Keratinocyte (primary cell): ENCODE measurements around the gene RBM44. TPM values are rescaled to one million over a fixed set of nuclear protein-coding genes. Genes with fewer than 3 reads are reported as not detected.

Source experiments
- DNase-seq: peaks from one replicate; pipeline ENCODE4 v3.0.0-alpha.2; 2011; ENCODE audit warnings: low read depth, missing footprints, low spot score
- FAIRE-seq: peaks from 2 replicates; lab custom pipeline; 2011; peaks lifted over from hg19 to GRCh38; lab: Jason Lieb, UNC
- H2AFZ ChIP-seq: 2 replicates; pipeline ENCODE4 v1.6.0; 2012; ENCODE audit warnings: low read length, control low read depth, inconsistent platforms; ENCODE audit not compliant: control insufficient read depth
- H3K27ac ChIP-seq: 2 replicates; pipeline ENCODE4 v1.5.1; 2011; ENCODE audit warnings: low read length; ENCODE audit not compliant: control insufficient read depth, insufficient read depth
- H3K27me3 ChIP-seq: 3 replicates; pipeline ENCODE4 v1.6.0; 2011; ENCODE audit warnings: low read length; ENCODE audit not compliant: control insufficient read depth, insufficient read depth; ENCODE audit errors: extremely low read depth
- H3K36me3 ChIP-seq, 2 experiments: 2 replicates in 1 of 2; 3 replicates in 1 of 2; pipeline ENCODE4 v1.5.1; 2011; ENCODE audit warnings: low read length in 2 of 2, mild to moderate bottlenecking in 1 of 2; ENCODE audit not compliant: control insufficient read depth in 2 of 2, insufficient read depth in 2 of 2; ENCODE audit errors: extremely low read depth in 1 of 2
- H3K4me1 ChIP-seq: 3 replicates; pipeline ENCODE4 v1.5.1; 2011; ENCODE audit warnings: low read length; ENCODE audit not compliant: control insufficient read depth, insufficient read depth; ENCODE audit errors: extremely low read depth
- H3K4me2 ChIP-seq: 3 replicates; pipeline ENCODE4 v1.6.0; 2011; ENCODE audit warnings: low read depth, low read length; ENCODE audit not compliant: control insufficient read depth, insufficient read depth; ENCODE audit errors: extremely low read depth
- H3K4me3 ChIP-seq, 3 experiments: fragments of 200-600 bp in 1 of 3; sonication (generic) in 1 of 3; 2 replicates in 2 of 3; 3 replicates in 1 of 3; pipeline ENCODE4 v1.5.1; 2011 to 2016; ENCODE audit warnings: low read length in 3 of 3, mild to moderate bottlenecking in 3 of 3, control low read depth in 2 of 3, inconsistent platforms in 1 of 3, low read depth in 1 of 3, mixed read lengths in 1 of 3, mixed run types in 1 of 3, moderate library complexity in 1 of 3; ENCODE audit not compliant: control insufficient read depth in 2 of 3, insufficient read depth in 2 of 3; ENCODE audit errors: extremely low read depth in 1 of 3
- H3K79me2 ChIP-seq: 2 replicates; pipeline ENCODE4 v1.6.0; 2012; ENCODE audit warnings: low read length; ENCODE audit not compliant: control insufficient read depth, insufficient read depth
- H3K9ac ChIP-seq: 3 replicates; pipeline ENCODE4 v1.6.0; 2011; ENCODE audit warnings: low read length; ENCODE audit not compliant: control insufficient read depth, insufficient read depth; ENCODE audit errors: extremely low read depth
- H3K9me1 ChIP-seq: 3 replicates; pipeline ENCODE4 v1.6.0; 2011; ENCODE audit warnings: low read length; ENCODE audit not compliant: control insufficient read depth, insufficient read depth; ENCODE audit errors: extremely low read depth
- H3K9me3 ChIP-seq: 2 replicates; pipeline ENCODE4 v1.5.1; 2012; ENCODE audit warnings: low read depth, low read length; ENCODE audit not compliant: control insufficient read depth
- H4K20me1 ChIP-seq: 3 replicates; pipeline ENCODE4 v1.6.0; 2011; ENCODE audit warnings: low read length; ENCODE audit not compliant: control insufficient read depth, insufficient read depth; ENCODE audit errors: extremely low read depth
- CTCF ChIP-seq, 3 experiments: IDR thresholded peaks in 1 of 3; conservative IDR thresholded peaks in 1 of 3; optimal IDR thresholded peaks in 1 of 3; 2 replicates in 2 of 3; 3 replicates in 1 of 3; pipeline versions ENCODE3 to v1.5.1; 2011; ENCODE audit warnings: low read length in 3 of 3, mild to moderate bottlenecking in 3 of 3, moderate library complexity in 2 of 3, control low read depth in 1 of 3, inconsistent platforms in 1 of 3; ENCODE audit not compliant: insufficient read depth in 2 of 3; ENCODE audit errors: extremely low read depth in 1 of 3
- EZH2 ChIP-seq: IDR thresholded peaks from one replicate; pipeline ENCODE4 v1.6.1; 2012; ENCODE audit warnings: inconsistent platforms, mild to moderate bottlenecking, low read length, moderate library complexity
- dilution Hi-C: fragments of 300-500 bp; cut with MboI; formaldehyde crosslinking; loops from one replicate; pipeline ENCODE4 v1.7.0; 2020; ENCODE audit warnings: low sequenced_read_pairs; ENCODE audit not compliant: extremely low pct_ligation_motif_present
- polyA plus RNA-seq, 5 experiments: library from polyadenylated mRNA; depleted of rRNA in 3 of 5; stranded (reverse) in 3 of 5; stranded (forward) in 1 of 5; unstranded in 1 of 5; fragments of >200 nt; gene quantifications; 1 replicate in 1 of 5; 2 replicates in 3 of 5; 3 replicates in 1 of 5; pipeline versions ENCODE4 v1.2.1 to v1.2.3, GENCODE V29; 2011 to 2012; ENCODE audit warnings: missing spikeins in 2 of 5, low read depth in 1 of 5, low replicate concordance in 1 of 5

RBM44 gene
- polyA plus RNA-seq, 1 donor (not counting 4 experiments of a cell fraction or from before 2014, with no cell fraction given), result 0.14 TPM

GRCh38 chr2:237774811-237775553 is 23.6 kb upstream of the RBM44 start:
- no peak overlapping the region for H3K27ac ChIP-seq
- H3K36me3 ChIP-seq, result peaks cover 26 to 35% of the 10 kb centered on the region in 2 experiments
- H3K4me3 ChIP-seq, result no peak overlapping the region
- no peaks in the 10 kb centered on the region for H3K79me2 ChIP-seq
- no peak overlapping the region for H3K4me2 ChIP-seq
- DNase-seq, result no peak
- no peaks in the 10 kb centered on the region for H3K9me1 ChIP-seq
- H3K27me3 ChIP-seq, result no peaks in the 10 kb centered on the region
- H4K20me1 ChIP-seq, result peaks cover 2% of the 10 kb centered on the region
- peak; percentile 81 for FAIRE-seq
- H2AFZ ChIP-seq, result no peak overlapping the region
- dilution Hi-C loops, result no loop called here
- H3K9me3 ChIP-seq, result no peaks in the 10 kb centered on the region
- H3K4me1 ChIP-seq, result no peaks in the 10 kb centered on the region
- H3K9ac ChIP-seq, result no peak overlapping the region
- TF ChIP-seq EZH2 (no peak), CTCF (optimal IDR thresholded peaks at IDR 0.05 in 1 of 3, IDR thresholded peaks at IDR 0.05 in 1 of 3, conservative IDR thresholded peaks at IDR 0.05 in 1 of 3; ENCODE audit: extremely low read depth in 1 of 3, insufficient read depth in 2 of 3, low read length in 3 of 3) (peak; percentile 67 to 79 (median 75))

GRCh38 chr2:237779521-237779920 is 19.1 kb upstream of the RBM44 start:
- Histone ChIP-seq H3K9me1 (no peaks in the 10 kb centered on the region), H3K4me1 (no peaks in the 10 kb centered on the region), H3K4me2 (no peak overlapping the region), H3K9ac (no peak overlapping the region), H3K36me3 (peaks cover 25 to 30% of the 10 kb centered on the region in 2 experiments), H2AFZ (no peak overlapping the region), H3K4me3 (no peak overlapping the region), H3K27me3 (no peaks in the 10 kb centered on the region), H4K20me1 (peaks cover 2% of the 10 kb centered on the region), H3K27ac (no peak overlapping the region), H3K9me3 (no peaks in the 10 kb centered on the region), H3K79me2 (no peaks in the 10 kb centered on the region)
- DNase-seq (no peak), FAIRE-seq (no peak)
- no peak for TF ChIP-seq EZH2
- no peak for TF ChIP-seq CTCF (optimal IDR thresholded peaks at IDR 0.05 in 1 of 3, IDR thresholded peaks at IDR 0.05 in 1 of 3, conservative IDR thresholded peaks at IDR 0.05 in 1 of 3; ENCODE audit: extremely low read depth in 1 of 3, insufficient read depth in 2 of 3, low read length in 3 of 3)
- dilution Hi-C loops, result no loop called here
